ENCODE data around the gene TUBG1.

DNA sequence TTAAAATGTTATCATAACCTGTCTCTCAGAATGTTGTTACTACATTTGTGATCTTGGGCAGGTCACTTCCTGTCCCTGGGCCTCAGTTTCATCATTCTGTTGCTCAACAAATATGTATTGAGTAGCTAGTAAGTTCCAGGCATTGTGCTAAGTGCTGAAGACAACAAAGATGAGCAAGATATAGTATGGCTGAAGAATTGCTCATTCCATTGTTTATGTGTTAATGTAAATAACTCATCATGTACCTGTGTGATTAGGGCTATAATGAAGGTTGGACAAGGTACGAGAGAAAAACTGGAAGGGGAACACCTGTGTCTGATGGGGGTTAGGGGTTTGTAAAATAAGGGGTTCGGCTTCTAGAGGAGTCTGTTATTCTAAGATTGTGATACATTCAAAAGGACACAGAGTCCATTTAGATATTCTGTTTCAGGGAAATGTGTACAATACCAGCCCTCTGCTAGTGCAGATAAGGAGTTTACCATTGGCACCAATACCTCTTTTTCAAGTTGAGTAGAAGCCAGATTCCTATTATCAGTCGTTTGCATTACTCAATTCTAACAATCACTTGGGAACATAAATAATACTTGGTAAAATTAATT is 20.0 kb downstream of the TUBG1 start:
- TF ChIP-seq, protein P1, sequence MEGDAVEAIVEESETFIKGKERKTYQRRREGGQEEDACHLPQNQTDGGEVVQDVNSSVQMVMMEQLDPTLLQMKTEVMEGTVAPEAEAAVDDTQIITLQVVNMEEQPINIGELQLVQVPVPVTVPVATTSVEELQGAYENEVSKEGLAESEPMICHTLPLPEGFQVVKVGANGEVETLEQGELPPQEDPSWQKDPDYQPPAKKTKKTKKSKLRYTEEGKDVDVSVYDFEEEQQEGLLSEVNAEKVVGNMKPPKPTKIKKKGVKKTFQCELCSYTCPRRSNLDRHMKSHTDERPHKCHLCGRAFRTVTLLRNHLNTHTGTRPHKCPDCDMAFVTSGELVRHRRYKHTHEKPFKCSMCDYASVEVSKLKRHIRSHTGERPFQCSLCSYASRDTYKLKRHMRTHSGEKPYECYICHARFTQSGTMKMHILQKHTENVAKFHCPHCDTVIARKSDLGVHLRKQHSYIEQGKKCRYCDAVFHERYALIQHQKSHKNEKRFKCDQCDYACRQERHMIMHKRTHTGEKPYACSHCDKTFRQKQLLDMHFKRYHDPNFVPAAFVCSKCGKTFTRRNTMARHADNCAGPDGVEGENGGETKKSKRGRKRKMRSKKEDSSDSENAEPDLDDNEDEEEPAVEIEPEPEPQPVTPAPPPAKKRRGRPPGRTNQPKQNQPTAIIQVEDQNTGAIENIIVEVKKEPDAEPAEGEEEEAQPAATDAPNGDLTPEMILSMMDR (optimal IDR thresholded peaks at IDR 0.05 in 1 of 3, IDR thresholded peaks at IDR 0.05 in 1 of 3, conservative IDR thresholded peaks at IDR 0.05 in 1 of 3; ENCODE audit: extremely low read depth in 1 of 3, insufficient read depth in 2 of 3, low read length in 3 of 3), result no peak
- TF ChIP-seq EZH2 (IDR thresholded peaks at IDR 0.05; ENCODE audit: low read length), result no peak

Data from keratinocyte (primary cell).